SK-N-SH (cell line): Measurements from ENCODE around the gene ANKRD44.

ENCODE experiments used
- ELF1 ChIP-seq: IDR thresholded peaks from 2 replicates; pipeline ENCODE4 v1.4.0; 2012
- NRF1 ChIP-seq: IDR thresholded peaks from 2 replicates; pipeline ENCODE4 v1.6.1; 2012; ENCODE audit warnings: low read depth, mild to moderate bottlenecking, low read length
- TF ChIP-seq, protein P1 (sequence below): fragments of 200-600 bp; sonication (generic); IDR thresholded peaks from 2 replicates; pipeline ENCODE4 v1.6.1; 2017; ENCODE audit warnings: antibody characterized with exemption, mild to moderate bottlenecking, moderate library complexity
- TF ChIP-seq, protein P2 (sequence below): IDR thresholded peaks from 2 replicates; pipeline ENCODE4; 2012
- TF ChIP-seq, protein P3 (sequence below): IDR thresholded peaks from 2 replicates; pipeline ENCODE4 v1.4.0; 2012; ENCODE audit warnings: low read depth, borderline replicate concordance
- TF ChIP-seq, protein P4 (sequence below): IDR thresholded peaks from 2 replicates; pipeline ENCODE4 v1.6.1; 2012; ENCODE audit warnings: mild to moderate bottlenecking, low read depth, low read length, moderate library complexity

DNA sequence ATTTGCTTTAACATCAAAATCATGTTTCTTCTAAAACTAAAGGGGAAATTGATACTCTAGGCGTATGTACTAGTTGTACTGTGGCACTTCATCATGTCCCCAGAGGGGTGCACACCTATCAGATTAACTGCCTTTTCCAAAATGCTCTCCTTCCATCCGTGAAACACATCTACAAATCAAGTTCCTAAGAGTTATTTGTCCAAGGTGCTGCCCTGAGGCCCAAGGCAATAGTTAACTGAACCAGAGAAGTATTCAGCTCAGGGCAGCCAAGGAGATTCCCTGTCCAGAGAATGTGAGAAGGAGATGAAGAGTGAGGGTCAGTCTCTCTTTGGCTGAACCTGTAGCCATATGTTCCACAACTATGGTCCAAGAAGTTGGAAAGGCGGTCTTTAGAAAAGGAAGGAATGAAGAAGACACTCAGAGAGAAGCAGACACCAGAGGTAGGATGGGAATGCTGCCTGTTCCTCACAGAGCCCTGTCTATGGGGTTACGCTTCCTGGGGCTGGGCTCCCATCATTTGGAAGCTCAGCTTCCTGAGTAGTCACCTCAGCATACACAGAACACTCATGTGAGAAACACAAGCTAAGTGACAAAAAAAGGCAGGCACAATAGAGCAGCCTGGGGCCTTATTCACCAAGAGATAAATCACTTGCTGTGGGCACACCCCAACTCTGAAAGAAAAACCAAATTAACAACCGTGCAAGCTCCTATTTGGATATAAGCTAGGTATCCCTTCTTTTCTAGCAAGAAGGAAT is 55.6 kb downstream of the ANKRD44 start:
- TF ChIP-seq, protein P1, sequence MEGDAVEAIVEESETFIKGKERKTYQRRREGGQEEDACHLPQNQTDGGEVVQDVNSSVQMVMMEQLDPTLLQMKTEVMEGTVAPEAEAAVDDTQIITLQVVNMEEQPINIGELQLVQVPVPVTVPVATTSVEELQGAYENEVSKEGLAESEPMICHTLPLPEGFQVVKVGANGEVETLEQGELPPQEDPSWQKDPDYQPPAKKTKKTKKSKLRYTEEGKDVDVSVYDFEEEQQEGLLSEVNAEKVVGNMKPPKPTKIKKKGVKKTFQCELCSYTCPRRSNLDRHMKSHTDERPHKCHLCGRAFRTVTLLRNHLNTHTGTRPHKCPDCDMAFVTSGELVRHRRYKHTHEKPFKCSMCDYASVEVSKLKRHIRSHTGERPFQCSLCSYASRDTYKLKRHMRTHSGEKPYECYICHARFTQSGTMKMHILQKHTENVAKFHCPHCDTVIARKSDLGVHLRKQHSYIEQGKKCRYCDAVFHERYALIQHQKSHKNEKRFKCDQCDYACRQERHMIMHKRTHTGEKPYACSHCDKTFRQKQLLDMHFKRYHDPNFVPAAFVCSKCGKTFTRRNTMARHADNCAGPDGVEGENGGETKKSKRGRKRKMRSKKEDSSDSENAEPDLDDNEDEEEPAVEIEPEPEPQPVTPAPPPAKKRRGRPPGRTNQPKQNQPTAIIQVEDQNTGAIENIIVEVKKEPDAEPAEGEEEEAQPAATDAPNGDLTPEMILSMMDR = no peak
- no peak for TF ChIP-seq ELF1
- TF ChIP-seq, protein P2, sequence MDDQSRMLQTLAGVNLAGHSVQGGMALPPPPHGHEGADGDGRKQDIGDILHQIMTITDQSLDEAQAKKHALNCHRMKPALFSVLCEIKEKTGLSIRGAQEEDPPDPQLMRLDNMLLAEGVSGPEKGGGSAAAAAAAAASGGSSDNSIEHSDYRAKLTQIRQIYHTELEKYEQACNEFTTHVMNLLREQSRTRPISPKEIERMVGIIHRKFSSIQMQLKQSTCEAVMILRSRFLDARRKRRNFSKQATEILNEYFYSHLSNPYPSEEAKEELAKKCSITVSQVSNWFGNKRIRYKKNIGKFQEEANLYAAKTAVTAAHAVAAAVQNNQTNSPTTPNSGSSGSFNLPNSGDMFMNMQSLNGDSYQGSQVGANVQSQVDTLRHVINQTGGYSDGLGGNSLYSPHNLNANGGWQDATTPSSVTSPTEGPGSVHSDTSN = no peak
- TF ChIP-seq, protein P3, sequence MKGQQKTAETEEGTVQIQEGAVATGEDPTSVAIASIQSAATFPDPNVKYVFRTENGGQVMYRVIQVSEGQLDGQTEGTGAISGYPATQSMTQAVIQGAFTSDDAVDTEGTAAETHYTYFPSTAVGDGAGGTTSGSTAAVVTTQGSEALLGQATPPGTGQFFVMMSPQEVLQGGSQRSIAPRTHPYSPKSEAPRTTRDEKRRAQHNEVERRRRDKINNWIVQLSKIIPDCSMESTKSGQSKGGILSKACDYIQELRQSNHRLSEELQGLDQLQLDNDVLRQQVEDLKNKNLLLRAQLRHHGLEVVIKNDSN = no peak
- TF ChIP-seq NRF1 = no peak
- TF ChIP-seq, protein P4, sequence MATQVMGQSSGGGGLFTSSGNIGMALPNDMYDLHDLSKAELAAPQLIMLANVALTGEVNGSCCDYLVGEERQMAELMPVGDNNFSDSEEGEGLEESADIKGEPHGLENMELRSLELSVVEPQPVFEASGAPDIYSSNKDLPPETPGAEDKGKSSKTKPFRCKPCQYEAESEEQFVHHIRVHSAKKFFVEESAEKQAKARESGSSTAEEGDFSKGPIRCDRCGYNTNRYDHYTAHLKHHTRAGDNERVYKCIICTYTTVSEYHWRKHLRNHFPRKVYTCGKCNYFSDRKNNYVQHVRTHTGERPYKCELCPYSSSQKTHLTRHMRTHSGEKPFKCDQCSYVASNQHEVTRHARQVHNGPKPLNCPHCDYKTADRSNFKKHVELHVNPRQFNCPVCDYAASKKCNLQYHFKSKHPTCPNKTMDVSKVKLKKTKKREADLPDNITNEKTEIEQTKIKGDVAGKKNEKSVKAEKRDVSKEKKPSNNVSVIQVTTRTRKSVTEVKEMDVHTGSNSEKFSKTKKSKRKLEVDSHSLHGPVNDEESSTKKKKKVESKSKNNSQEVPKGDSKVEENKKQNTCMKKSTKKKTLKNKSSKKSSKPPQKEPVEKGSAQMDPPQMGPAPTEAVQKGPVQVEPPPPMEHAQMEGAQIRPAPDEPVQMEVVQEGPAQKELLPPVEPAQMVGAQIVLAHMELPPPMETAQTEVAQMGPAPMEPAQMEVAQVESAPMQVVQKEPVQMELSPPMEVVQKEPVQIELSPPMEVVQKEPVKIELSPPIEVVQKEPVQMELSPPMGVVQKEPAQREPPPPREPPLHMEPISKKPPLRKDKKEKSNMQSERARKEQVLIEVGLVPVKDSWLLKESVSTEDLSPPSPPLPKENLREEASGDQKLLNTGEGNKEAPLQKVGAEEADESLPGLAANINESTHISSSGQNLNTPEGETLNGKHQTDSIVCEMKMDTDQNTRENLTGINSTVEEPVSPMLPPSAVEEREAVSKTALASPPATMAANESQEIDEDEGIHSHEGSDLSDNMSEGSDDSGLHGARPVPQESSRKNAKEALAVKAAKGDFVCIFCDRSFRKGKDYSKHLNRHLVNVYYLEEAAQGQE = no peak
